Measurements from ENCODE around the gene KRTAP4-16. TPM values are rescaled to one million over a fixed set of nuclear protein-coding genes. Genes with fewer than 3 reads are reported as not detected.
"Not testable (repeated sequence)": the region's sequence is repeated elsewhere in the genome, so short reads cannot be mapped to it uniquely, and the experiment has no call there.

KRTAP4-16 gene
- total RNA-seq, 4 donors from 2014 or later = not detected

- Histone ChIP-seq H3K36me3 (no peaks in the 10 kb centered on the region), H3K27me3 (peaks cover 23% of the 10 kb centered on the region), H3K4me3 (no peak overlapping the region), H3K4me1 (no peaks in the 10 kb centered on the region), H3K27ac (no peak overlapping the region), H3K9me3 (no peaks in the 10 kb centered on the region)
- no peak for DNase-seq
- TF ChIP-seq POLR2AphosphoS5 (IDR thresholded peaks at IDR 0.05) (no peak), CTCF (IDR thresholded peaks at IDR 0.05) (no peak), EP300 (IDR thresholded peaks at IDR 0.05; ENCODE audit: low read depth) (no peak), POLR2A (IDR thresholded peaks at IDR 0.05) (no peak)
- intact Hi-C loops (cut with DNase I; ENCODE audit: low total_unique reads) = no loop called here
- in situ Hi-C loops (cut with MboI; ENCODE audit: low pct_ligation_motif_present in 1 of 4, low pct_unique_long_range_greater_than_20kb in 1 of 4, low sequenced_read_pairs in 3 of 4) = no loop called here
- WGBS, 2 donors (ENCODE audit: low coverage in 1 of 2) = 53 to 72% methylated on average over 4 of the region's 4 CpGs
These were observed 38.6 kb downstream of the KRTAP4-16 start for GRCh38 chr17:41063449-41063848.

GRCh38 chr17:41061964-41062363 is 40.0 kb downstream of the KRTAP4-16 start:
- Histone ChIP-seq H3K36me3 (no peaks in the 10 kb centered on the region), H3K4me1 (no peaks in the 10 kb centered on the region), H3K27ac (no peak overlapping the region), H3K27me3 (peaks cover 23% of the 10 kb centered on the region), H3K4me3 (no peak overlapping the region), H3K9me3 (no peaks in the 10 kb centered on the region)
- no peak for DNase-seq
- WGBS, 2 donors (ENCODE audit: low coverage in 1 of 2) = 58 to 70% methylated on average over 1 of the region's 1 CpG
- intact Hi-C loops (cut with DNase I; ENCODE audit: low total_unique reads) = no loop called here
- TF ChIP-seq CTCF (IDR thresholded peaks at IDR 0.05) = no peak
- no peak for TF ChIP-seq POLR2AphosphoS5 (IDR thresholded peaks at IDR 0.05)
- TF ChIP-seq POLR2A (IDR thresholded peaks at IDR 0.05) = no peak
- TF ChIP-seq EP300 (IDR thresholded peaks at IDR 0.05; ENCODE audit: low read depth) = no peak
- in situ Hi-C loops (cut with MboI; ENCODE audit: low pct_ligation_motif_present in 1 of 4, low pct_unique_long_range_greater_than_20kb in 1 of 4, low sequenced_read_pairs in 3 of 4) = no loop called here

- WGBS, 2 donors (ENCODE audit: low coverage in 1 of 2) = 72 to 76% methylated on average over 4 to 6 of the region's 6 CpGs
- H3K36me3 ChIP-seq = no peaks in the 10 kb centered on the region
- intact Hi-C loops (cut with DNase I; ENCODE audit: low total_unique reads) = no loop called here
- no peak for DNase-seq
- TF ChIP-seq POLR2AphosphoS5 (IDR thresholded peaks at IDR 0.05) (no peak), EP300 (IDR thresholded peaks at IDR 0.05; ENCODE audit: low read depth) (no peak), POLR2A (IDR thresholded peaks at IDR 0.05) (no peak), CTCF (IDR thresholded peaks at IDR 0.05) (no peak)
- H3K9me3 ChIP-seq = no peaks in the 10 kb centered on the region
- no peak within 1 kb of the TSS for H3K4me3 ChIP-seq
- H3K27ac ChIP-seq = no peak within 1 kb of the TSS
- peaks cover 23% of the 10 kb centered on the region for H3K27me3 ChIP-seq
- in situ Hi-C loops (cut with MboI; ENCODE audit: low pct_ligation_motif_present in 1 of 4, low pct_unique_long_range_greater_than_20kb in 1 of 4, low sequenced_read_pairs in 3 of 4) = no loop called here
- H3K4me1 ChIP-seq = no peaks in the 10 kb centered on the region
These were observed 41.9 kb downstream of the KRTAP4-16 start, which contains the start of gene KRTAP2-3 for GRCh38 chr17:41060052-41060604. TSS of gene KRTAP2-3 (minus strand) at chr17:41060114. CDS start at chr17:41060050, 64 bp downstream.

- H3K9me3 ChIP-seq; H3K4me3 ChIP-seq; H3K4me1 ChIP-seq; H3K36me3 ChIP-seq; DNase-seq; in situ Hi-C loops (cut with MboI; ENCODE audit: low pct_ligation_motif_present in 1 of 4, low pct_unique_long_range_greater_than_20kb in 1 of 4, low sequenced_read_pairs in 3 of 4); intact Hi-C loops (cut with DNase I; ENCODE audit: low total_unique reads); H3K27ac ChIP-seq: not testable (repeated sequence)
- 20 to 65% methylated on average over 1 to 9 of the region's 31 CpGs for WGBS, 2 donors (ENCODE audit: low coverage in 1 of 2)
- H3K27me3 ChIP-seq = peaks cover 18% of the 10 kb centered on the region
These were observed 42.5 kb downstream of the KRTAP4-16 start for GRCh38 chr17:41059276-41060051.

Measured in transverse colon (tissue), 4 donors.